Testis (tissue), 2 donors: ENCODE data around the gene STXBP5.

Experiments used
- CTCF ChIP-seq, 3 experiments: fragments of 450-650 bp in 2 of 3; fragments of 200-600 bp in 1 of 3; sonication (generic) in 1 of 3; IDR thresholded peaks; one replicate each; pipeline ENCODE4 v1.5.1; 2016 to 2019; ENCODE audit warnings: antibody characterized with exemption in 3 of 3, mild to moderate bottlenecking in 2 of 3, moderate library complexity in 1 of 3
- POLR2A ChIP-seq: fragments of 450-650 bp; IDR thresholded peaks from one replicate; pipeline ENCODE4 v1.6.1; 2017; ENCODE audit warnings: antibody characterized with exemption, mild to moderate bottlenecking, moderate library complexity

- TF ChIP-seq CTCF (IDR thresholded peaks at IDR 0.05), result no peak
- no peak for TF ChIP-seq POLR2A
Measured at GRCh38 chr6:147192278-147192911, 11.8 kb upstream of the STXBP5 start.
